Sigmoid colon (tissue), 4 donors: ENCODE data around the gene ABHD16B.

ENCODE experiments used
- CTCF ChIP-seq, 4 experiments: fragments of 450-650 bp in 3 of 4; fragments of 200-600 bp in 1 of 4; IDR thresholded peaks; one replicate each; pipeline ENCODE4 v1.5.1; 2016 to 2019; ENCODE audit warnings: antibody characterized with exemption in 4 of 4, mild to moderate bottlenecking in 3 of 4, moderate library complexity in 2 of 4
- POLR2A ChIP-seq, 2 donors: fragments of 450-650 bp; IDR thresholded peaks; one replicate each; pipeline ENCODE4 v1.6.1; 2016; ENCODE audit warnings: antibody characterized with exemption in 2 of 2, mild to moderate bottlenecking in 2 of 2, moderate library complexity in 2 of 2
- POLR2AphosphoS5 ChIP-seq, 4 donors: sonication (generic); formaldehyde crosslinking; IDR thresholded peaks; one replicate each; pipeline ENCODE4 v1.6.1; 2017; ENCODE audit warnings: antibody characterized with exemption in 4 of 4

DNA sequence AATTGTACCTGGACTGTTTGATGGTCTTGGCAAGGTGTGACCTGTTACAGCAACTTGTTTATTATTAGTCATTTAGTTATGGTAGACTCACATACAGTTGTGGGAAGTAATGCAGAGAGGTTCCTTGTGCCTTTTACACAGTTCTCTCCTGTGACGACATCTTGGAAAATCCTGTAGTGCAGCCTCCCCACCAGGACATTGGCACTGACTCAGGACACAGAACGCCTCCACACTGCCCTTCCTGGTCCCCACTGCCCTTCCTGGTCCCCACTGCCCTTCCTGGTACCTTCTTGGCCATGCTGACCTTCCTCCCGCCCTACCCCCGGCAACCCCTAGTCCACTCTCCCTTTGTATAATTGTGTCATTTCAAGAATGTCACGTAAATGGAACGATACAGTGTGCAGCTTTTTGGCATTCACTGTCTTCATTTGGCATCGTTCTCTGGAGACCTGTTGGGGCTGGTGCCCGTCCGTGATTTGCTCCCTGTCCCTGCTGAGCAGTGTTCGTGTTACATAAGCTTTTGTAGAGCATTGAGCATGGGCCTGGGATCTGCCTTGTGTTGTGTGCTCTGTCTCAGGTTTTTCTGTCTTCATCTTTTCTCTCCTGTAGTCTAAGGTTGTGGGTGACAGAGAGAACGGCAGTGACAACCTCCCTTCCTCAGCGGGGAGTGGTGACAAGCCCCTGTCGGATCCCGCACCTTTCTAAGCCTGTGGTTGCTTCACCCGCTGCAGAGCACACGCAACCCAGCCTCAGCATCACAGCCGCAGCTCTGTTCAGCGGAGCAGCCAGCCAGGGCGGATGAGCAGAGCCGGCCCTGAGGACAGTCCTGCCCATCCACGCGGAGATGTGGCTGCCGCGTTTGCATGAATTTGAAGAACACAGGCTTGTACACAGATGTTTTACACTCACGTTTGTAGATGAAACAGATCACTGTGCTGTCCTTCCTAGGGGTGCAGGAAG is 28.2 kb downstream of the ABHD16B start:
- TF ChIP-seq CTCF (IDR thresholded peaks at IDR 0.05) (no peak), POLR2AphosphoS5 (IDR thresholded peaks at IDR 0.05) (no peak), POLR2A (IDR thresholded peaks at IDR 0.05) (no peak)
